ENCODE data around the gene RALGAPA1.

The RALGAPA1 gene

GRCh38 chr14:35669782-35670181, 139.3 kb downstream of the RALGAPA1 start:
- Histone ChIP-seq H3K4me3 (ENCODE audit: low read length) (no peak overlapping the region), H3K4me1 (ENCODE audit: control insufficient read depth, low read length) (no peaks in the 10 kb centered on the region), H3K4me2 (ENCODE audit: low read length) (no peak overlapping the region), H3K9me3 (ENCODE audit: control insufficient read depth, insufficient read depth, low read length) (no peaks in the 10 kb centered on the region), H3F3A (ENCODE audit: control insufficient read depth, insufficient read depth) (no peaks in the 10 kb centered on the region), H3K36me3 (ENCODE audit: control insufficient read depth, low read length) (no peaks in the 10 kb centered on the region), H3K27me3 (ENCODE audit: control insufficient read depth, low read length) (no peaks in the 10 kb centered on the region), H4K20me1 (ENCODE audit: control insufficient read depth, insufficient read depth, low read depth, low read length) (no peaks in the 10 kb centered on the region), H3K9me2 (replicated peaks; ENCODE audit: control insufficient read depth, low read length) (no peaks in the 10 kb centered on the region), H3K27ac (ENCODE audit: low read depth, low read length) (no peak overlapping the region), H3K79me2 (ENCODE audit: control insufficient read depth, low read length) (no peaks in the 10 kb centered on the region)
- no peak for TF ChIP-seq EZH2phosphoT487 (IDR thresholded peaks at IDR 0.05; ENCODE audit: borderline replicate concordance, low read length)

GRCh38 chr14:35666429-35667043, 142.6 kb downstream of the RALGAPA1 start:
- no peaks in the 10 kb centered on the region for H3K9me2 ChIP-seq (replicated peaks; ENCODE audit: control insufficient read depth, low read length)
- H3K27ac ChIP-seq (ENCODE audit: low read depth, low read length), result no peak overlapping the region

GRCh38 chr14:35661875-35662274, 147.2 kb downstream of the RALGAPA1 start:
- no peaks in the 10 kb centered on the region for H3F3A ChIP-seq (ENCODE audit: control insufficient read depth, insufficient read depth)
- peaks cover 5% of the 10 kb centered on the region; the same call in 1 of the 2 replicates for H3K36me3 ChIP-seq (ENCODE audit: control insufficient read depth, low read length)
- H3K27ac ChIP-seq (ENCODE audit: low read depth, low read length), result no peak overlapping the region

More at GRCh38 chr14:35666429-35667043, 142.6 kb downstream of the RALGAPA1 start:
- Histone ChIP-seq H3K4me3 (ENCODE audit: low read length) (no peak overlapping the region), H3K27me3 (ENCODE audit: control insufficient read depth, low read length) (no peaks in the 10 kb centered on the region), H4K20me1 (ENCODE audit: control insufficient read depth, insufficient read depth, low read depth, low read length) (no peaks in the 10 kb centered on the region), H3K9me3 (ENCODE audit: control insufficient read depth, insufficient read depth, low read length) (no peaks in the 10 kb centered on the region), H3F3A (ENCODE audit: control insufficient read depth, insufficient read depth) (no peaks in the 10 kb centered on the region), H3K4me1 (ENCODE audit: control insufficient read depth, low read length) (no peaks in the 10 kb centered on the region), H3K4me2 (ENCODE audit: low read length) (no peak overlapping the region), H3K79me2 (ENCODE audit: control insufficient read depth, low read length) (no peaks in the 10 kb centered on the region), H3K36me3 (ENCODE audit: control insufficient read depth, low read length) (0 out of 2 replicates have a peak, but pooled peaks cover 3% of the 10 kb centered on the region)
- TF ChIP-seq EZH2phosphoT487 (IDR thresholded peaks at IDR 0.05; ENCODE audit: borderline replicate concordance, low read length), result no peak

GRCh38 chr14:35653045-35653444, 156.1 kb downstream of the RALGAPA1 start:
- no peak for TF ChIP-seq CTCF (IDR thresholded peaks at IDR 0.05; ENCODE audit: low read depth, low read length, poor library complexity, severe bottlenecking)
- no peak for TF ChIP-seq EZH2phosphoT487 (IDR thresholded peaks at IDR 0.05; ENCODE audit: borderline replicate concordance, low read length)
- Histone ChIP-seq H3K36me3 (ENCODE audit: control insufficient read depth, low read length) (no peaks in the 10 kb centered on the region), H3K9me3 (ENCODE audit: control insufficient read depth, insufficient read depth, low read length) (no peaks in the 10 kb centered on the region), H3K4me3 (ENCODE audit: low read length) (no peak overlapping the region), H4K20me1 (ENCODE audit: control insufficient read depth, insufficient read depth, low read depth, low read length) (no peaks in the 10 kb centered on the region), H3K27ac (ENCODE audit: low read depth, low read length) (no peak overlapping the region), H3K4me2 (ENCODE audit: low read length) (no peak overlapping the region), H3K4me1 (ENCODE audit: control insufficient read depth, low read length) (no peaks in the 10 kb centered on the region), H3F3A (ENCODE audit: control insufficient read depth, insufficient read depth) (no peaks in the 10 kb centered on the region), H3K27me3 (ENCODE audit: control insufficient read depth, low read length) (no peaks in the 10 kb centered on the region), H3K79me2 (ENCODE audit: control insufficient read depth, low read length) (no peaks in the 10 kb centered on the region), H3K9me2 (replicated peaks; ENCODE audit: control insufficient read depth, low read length) (no peaks in the 10 kb centered on the region)

More at GRCh38 chr14:35661875-35662274, 147.2 kb downstream of the RALGAPA1 start:
- Histone ChIP-seq H3K9me2 (replicated peaks; ENCODE audit: control insufficient read depth, low read length) (no peaks in the 10 kb centered on the region), H3K79me2 (ENCODE audit: control insufficient read depth, low read length) (no peaks in the 10 kb centered on the region), H3K4me3 (ENCODE audit: low read length) (no peak overlapping the region), H3K27me3 (ENCODE audit: control insufficient read depth, low read length) (no peaks in the 10 kb centered on the region), H3K9me3 (ENCODE audit: control insufficient read depth, insufficient read depth, low read length) (no peaks in the 10 kb centered on the region), H3K4me2 (ENCODE audit: low read length) (no peak overlapping the region), H4K20me1 (ENCODE audit: control insufficient read depth, insufficient read depth, low read depth, low read length) (no peaks in the 10 kb centered on the region), H3K4me1 (ENCODE audit: control insufficient read depth, low read length) (no peaks in the 10 kb centered on the region)
- no peak for TF ChIP-seq EZH2phosphoT487 (IDR thresholded peaks at IDR 0.05; ENCODE audit: borderline replicate concordance, low read length)
- no peak for TF ChIP-seq CTCF (IDR thresholded peaks at IDR 0.05; ENCODE audit: low read depth, low read length, poor library complexity, severe bottlenecking)

All from DOHH2 (cell line).